OCI-LY1 (cell line): ENCODE data around the gene FMR1NB.

Experiments
- EZH2 ChIP-seq: fragments of 200-600 bp; sonication (generic), shearing (Covaris generic); IDR thresholded peaks from 2 replicates; pipeline ENCODE4 v1.8.0; 2017; ENCODE audit warnings: borderline replicate concordance, mixed run types, mild to moderate bottlenecking, antibody characterized with exemption, low read length, moderate library complexity, mixed read lengths
- TF ChIP-seq, protein P1 (sequence below): fragments of 200-600 bp; sonication (generic), shearing (Covaris generic); IDR thresholded peaks from 2 replicates; pipeline ENCODE4 v1.5.1; 2017; ENCODE audit warnings: mild to moderate bottlenecking, antibody characterized with exemption, low read length, moderate library complexity, mixed read lengths

DNA sequence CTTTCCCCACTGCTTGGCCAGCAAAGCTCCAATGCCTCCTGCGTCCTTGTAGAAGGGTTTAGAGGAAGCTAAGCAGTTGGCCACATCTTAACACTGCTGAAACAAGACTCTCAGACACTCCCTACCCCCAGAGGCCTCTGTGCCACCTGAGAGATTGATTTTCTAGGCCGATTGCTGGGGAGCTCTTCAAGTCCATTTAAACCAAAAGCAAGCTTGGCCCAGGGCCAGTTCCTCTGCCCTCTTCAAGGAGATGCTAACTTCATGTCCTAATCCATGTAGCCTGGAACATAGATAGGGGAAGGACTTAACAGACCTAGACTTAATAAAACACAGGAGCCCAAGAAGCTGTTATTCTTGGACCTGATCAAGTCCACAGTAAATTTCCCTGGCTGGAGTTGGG lies 27.2 kb upstream of the FMR1NB start:
- TF ChIP-seq, protein P1, sequence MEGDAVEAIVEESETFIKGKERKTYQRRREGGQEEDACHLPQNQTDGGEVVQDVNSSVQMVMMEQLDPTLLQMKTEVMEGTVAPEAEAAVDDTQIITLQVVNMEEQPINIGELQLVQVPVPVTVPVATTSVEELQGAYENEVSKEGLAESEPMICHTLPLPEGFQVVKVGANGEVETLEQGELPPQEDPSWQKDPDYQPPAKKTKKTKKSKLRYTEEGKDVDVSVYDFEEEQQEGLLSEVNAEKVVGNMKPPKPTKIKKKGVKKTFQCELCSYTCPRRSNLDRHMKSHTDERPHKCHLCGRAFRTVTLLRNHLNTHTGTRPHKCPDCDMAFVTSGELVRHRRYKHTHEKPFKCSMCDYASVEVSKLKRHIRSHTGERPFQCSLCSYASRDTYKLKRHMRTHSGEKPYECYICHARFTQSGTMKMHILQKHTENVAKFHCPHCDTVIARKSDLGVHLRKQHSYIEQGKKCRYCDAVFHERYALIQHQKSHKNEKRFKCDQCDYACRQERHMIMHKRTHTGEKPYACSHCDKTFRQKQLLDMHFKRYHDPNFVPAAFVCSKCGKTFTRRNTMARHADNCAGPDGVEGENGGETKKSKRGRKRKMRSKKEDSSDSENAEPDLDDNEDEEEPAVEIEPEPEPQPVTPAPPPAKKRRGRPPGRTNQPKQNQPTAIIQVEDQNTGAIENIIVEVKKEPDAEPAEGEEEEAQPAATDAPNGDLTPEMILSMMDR: no peak
- no peak for TF ChIP-seq EZH2
